Fibroblast of lung (primary cell): Measurements from ENCODE around the gene RAPH1. TPM values are rescaled to one million over a fixed set of nuclear protein-coding genes. Genes with fewer than 3 reads are reported as not detected.
"Not testable (repeated sequence)": the region's sequence is repeated elsewhere in the genome, so short reads cannot be mapped to it uniquely, and the experiment has no call there.

Source experiments
- DNase-seq, 2 donors: peaks; one replicate each; pipeline versions ENCODE4 v3.0.0 to v3.0.0-alpha.2; 2010; ENCODE audit warnings: low read depth in 2 of 2
- H2AFZ ChIP-seq: 2 replicates; pipeline ENCODE4 v1.5.1; 2012; ENCODE audit warnings: low read length, control low read depth, inconsistent platforms
- H3K27ac ChIP-seq: 2 replicates; pipeline ENCODE4 v1.5.1; 2011; ENCODE audit warnings: low read length, control low read depth; ENCODE audit not compliant: insufficient read depth
- H3K27me3 ChIP-seq: 2 replicates; pipeline ENCODE4 v1.5.1; 2011; ENCODE audit warnings: mild to moderate bottlenecking, low read length; ENCODE audit not compliant: control insufficient read depth, insufficient read depth
- H3K36me3 ChIP-seq: 2 replicates; pipeline ENCODE4 v1.5.1; 2011; ENCODE audit warnings: low read length; ENCODE audit not compliant: control insufficient read depth, insufficient read depth
- H3K4me1 ChIP-seq: 2 replicates; pipeline ENCODE4 v1.5.1; 2011; ENCODE audit warnings: low read length; ENCODE audit not compliant: control insufficient read depth, insufficient read depth; ENCODE audit errors: extremely low read depth
- H3K4me2 ChIP-seq: 2 replicates; pipeline ENCODE4 v1.5.1; 2011; ENCODE audit warnings: low read length, control low read depth; ENCODE audit not compliant: insufficient read depth; ENCODE audit errors: extremely low read depth
- H3K4me3 ChIP-seq, 4 experiments: fragments of 200-600 bp in 1 of 4; sonication (generic) in 1 of 4; replicated peaks in 1 of 4; 2 replicates each; pipeline ENCODE4 v1.5.1; 2011 to 2016; ENCODE audit warnings: low read length in 4 of 4, low read depth in 3 of 4, mild to moderate bottlenecking in 3 of 4, control low read depth in 2 of 4, inconsistent platforms in 1 of 4, mixed read lengths in 1 of 4; ENCODE audit not compliant: insufficient read depth in 1 of 4; ENCODE audit errors: control extremely low read depth in 1 of 4
- H3K79me2 ChIP-seq: 2 replicates; pipeline ENCODE4 v1.5.1; 2012; ENCODE audit warnings: mild to moderate bottlenecking, low read length, inconsistent platforms; ENCODE audit not compliant: control insufficient read depth, insufficient read depth
- H3K9ac ChIP-seq: 2 replicates; pipeline ENCODE4 v1.5.1; 2011; ENCODE audit warnings: mild to moderate bottlenecking, low read length, control low read depth; ENCODE audit not compliant: insufficient read depth
- H3K9me3 ChIP-seq: 2 replicates; pipeline ENCODE4 v1.5.1; 2012; ENCODE audit warnings: low read depth, low read length; ENCODE audit not compliant: control insufficient read depth, insufficient read depth
- H4K20me1 ChIP-seq: 2 replicates; pipeline ENCODE4 v1.5.1; 2011; ENCODE audit warnings: low read length; ENCODE audit not compliant: control insufficient read depth, insufficient read depth; ENCODE audit errors: extremely low read depth
- CTCF ChIP-seq, 2 donors: IDR thresholded peaks in 1 of 2; conservative IDR thresholded peaks in 1 of 2; 1 replicate in 1 of 2; 2 replicates in 1 of 2; pipeline ENCODE4 v1.5.1; 2011 to 2012; ENCODE audit warnings: low read length in 2 of 2, control low read depth in 1 of 2, inconsistent platforms in 1 of 2, low read depth in 1 of 2, mild to moderate bottlenecking in 1 of 2
- EZH2 ChIP-seq: IDR thresholded peaks from 2 replicates; pipeline ENCODE4 v1.5.1; 2012; ENCODE audit warnings: low read length, control low read depth, mild to moderate bottlenecking; ENCODE audit errors: missing control alignments
- polyA plus RNA-seq, 2 donors: library from polyadenylated mRNA; depleted of rRNA in 1 of 2; stranded (reverse) in 1 of 2; unstranded in 1 of 2; fragments of >200 nt; gene quantifications; 2 replicates each; pipeline ENCODE4 v1.2.1, GENCODE V29; 2011 to 2012; ENCODE audit warnings: missing spikeins in 1 of 2
- total RNA-seq: library from RNA; depleted of rRNA; stranded (reverse); fragments of >200 nt; gene quantifications from 2 replicates; pipeline ENCODE4 v1.2.1, GENCODE V29; 2014

RAPH1 gene
- total and polyA plus RNA-seq, 2 donors (not counting 1 experiment from before 2014, with no cell fraction given): 14.1 to 21.1 TPM

GRCh38 chr2:203395858-203396257, 139.2 kb downstream of the RAPH1 start:
- H3K27ac ChIP-seq: no peak overlapping the region
- H3K4me3 ChIP-seq: no peak overlapping the region
- no peak for DNase-seq
- H3K79me2 ChIP-seq: no peaks in the 10 kb centered on the region
- H3K4me1 ChIP-seq: no peaks in the 10 kb centered on the region
- no peak overlapping the region for H3K9ac ChIP-seq
- H3K27me3 ChIP-seq: no peaks in the 10 kb centered on the region
- H3K36me3 ChIP-seq: no peaks in the 10 kb centered on the region
- no peak overlapping the region for H2AFZ ChIP-seq
- no peak overlapping the region for H3K4me2 ChIP-seq
- TF ChIP-seq EZH2 (no peak), CTCF (conservative IDR thresholded peaks at IDR 0.05 in 1 of 2, IDR thresholded peaks at IDR 0.05 in 1 of 2; ENCODE audit: low read depth in 1 of 2, low read length in 2 of 2) (no peak)
- no peaks in the 10 kb centered on the region for H4K20me1 ChIP-seq
- H3K9me3 ChIP-seq: no peaks in the 10 kb centered on the region

GRCh38 chr2:203394519-203395227, 140.4 kb downstream of the RAPH1 start:
- Histone ChIP-seq H3K4me3 (no peak overlapping the region), H4K20me1 (no peaks in the 10 kb centered on the region), H3K9me3 (no peaks in the 10 kb centered on the region), H3K36me3 (no peaks in the 10 kb centered on the region), H3K27me3 (no peaks in the 10 kb centered on the region), H3K27ac (no peak overlapping the region), H3K4me2 (no peak overlapping the region), H2AFZ (no peak overlapping the region), H3K4me1 (no peaks in the 10 kb centered on the region), H3K9ac (no peak overlapping the region), H3K79me2 (no peaks in the 10 kb centered on the region)
- no peak for DNase-seq
- TF ChIP-seq EZH2: no peak
- no peak for TF ChIP-seq CTCF (conservative IDR thresholded peaks at IDR 0.05 in 1 of 2, IDR thresholded peaks at IDR 0.05 in 1 of 2; ENCODE audit: low read depth in 1 of 2, low read length in 2 of 2)

DNA sequence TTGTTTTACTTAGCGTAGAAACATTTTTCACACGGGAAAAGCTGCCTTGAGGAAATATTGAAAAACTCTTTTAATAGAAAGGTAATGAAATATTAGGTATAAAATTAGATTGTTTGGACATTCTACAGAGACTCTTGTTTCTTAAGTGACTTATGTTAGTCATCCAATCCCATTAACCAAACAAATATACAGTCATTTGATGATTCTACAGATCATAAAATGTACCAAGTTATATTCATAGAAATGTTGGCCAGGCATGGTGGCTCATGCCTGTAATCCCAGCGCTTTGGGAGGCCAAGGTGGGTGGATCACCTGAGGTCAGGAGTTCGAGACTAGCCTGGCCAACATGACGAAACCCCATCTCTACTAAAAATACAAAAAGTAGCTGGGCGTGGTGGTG, 146.9 kb downstream of the RAPH1 start:
- H2AFZ ChIP-seq, H3K4me2 ChIP-seq, H3K9ac ChIP-seq, DNase-seq, H3K79me2 ChIP-seq, H3K27ac ChIP-seq, H3K27me3 ChIP-seq, H3K9me3 ChIP-seq, H3K4me3 ChIP-seq, H3K36me3 ChIP-seq, H4K20me1 ChIP-seq, H3K4me1 ChIP-seq: not testable (repeated sequence)
